Measurements from ENCODE around the gene ERVK3-1.

The ERVK3-1 gene

DNA sequence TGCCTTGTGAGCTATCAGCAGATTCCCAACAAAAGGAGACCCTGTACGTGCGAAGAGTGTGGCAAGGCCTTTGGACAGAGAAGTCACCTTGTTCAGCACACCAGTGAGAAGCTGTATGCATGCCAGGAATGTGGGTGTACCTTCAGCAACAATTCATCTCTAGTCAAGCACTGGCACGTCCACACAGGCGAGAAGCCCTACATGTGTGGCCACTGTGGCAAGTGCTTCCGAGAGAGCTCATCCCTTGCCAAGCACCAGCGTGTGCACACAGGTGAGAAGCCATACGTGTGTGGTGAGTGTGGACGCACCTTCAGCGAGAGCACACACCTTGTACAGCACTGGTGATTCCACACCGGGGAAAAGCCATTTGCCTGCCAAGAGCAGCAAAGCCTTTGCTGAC is 14.1 kb downstream of the ERVK3-1 start:
- Mint-ChIP-seq H3K4me3 (no peak overlapping the region), H3K9me3 (no peaks in the 10 kb centered on the region), H3K4me1 (no peaks in the 10 kb centered on the region), H3K27ac (no peak overlapping the region), H3K27me3 (ENCODE audit: low read depth, poor library complexity) (no peaks in the 10 kb centered on the region), H3K36me3 (ENCODE audit: low read depth) (peaks cover 40% of the 10 kb centered on the region)
- DNase-seq, result no peak
- TF ChIP-seq CTCF (IDR thresholded peaks at IDR 0.05), result no peak

DNA sequence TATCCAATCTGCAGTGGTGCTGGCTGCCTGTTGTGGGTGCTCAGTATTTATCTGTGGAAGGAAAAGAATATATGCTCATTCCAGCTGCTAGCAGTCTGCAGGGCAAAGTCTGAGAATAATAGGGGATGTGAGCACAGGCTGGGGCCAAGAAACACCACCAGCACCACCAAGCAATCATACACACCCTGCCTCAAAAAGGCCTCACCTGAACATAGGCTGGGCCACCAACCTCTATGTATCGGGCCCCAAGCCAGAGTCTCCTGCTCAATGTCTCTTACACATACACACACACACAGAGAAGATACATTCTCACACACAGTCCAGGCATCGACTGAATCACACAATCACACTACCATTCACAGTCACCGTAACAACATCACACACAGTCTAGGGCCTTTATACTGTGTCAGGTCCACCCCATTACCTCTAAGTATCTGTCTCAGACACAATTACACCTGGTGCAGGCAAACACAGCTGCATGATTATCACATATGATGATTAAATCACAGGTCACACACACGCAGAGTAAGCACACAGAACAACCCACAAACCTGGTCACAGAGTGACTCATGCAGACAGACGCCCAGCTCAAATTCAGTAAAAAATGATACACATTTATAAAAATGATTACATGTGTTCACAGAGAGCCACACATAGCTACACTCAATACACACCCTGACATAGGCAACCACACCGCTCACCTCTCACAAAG is 20.3 kb downstream of the ERVK3-1 start:
- peaks cover 13% of the 10 kb centered on the region for H3K36me3 Mint-ChIP-seq (ENCODE audit: low read depth)
- H3K9me3 Mint-ChIP-seq, result no peaks in the 10 kb centered on the region
- no peak for DNase-seq
- no peak for TF ChIP-seq CTCF (IDR thresholded peaks at IDR 0.05)
- H3K27me3 Mint-ChIP-seq (ENCODE audit: low read depth, poor library complexity), result no peaks in the 10 kb centered on the region
- no peak overlapping the region for H3K4me3 Mint-ChIP-seq
- H3K4me1 Mint-ChIP-seq, result peaks cover 14% of the 10 kb centered on the region
- H3K27ac Mint-ChIP-seq, result no peak overlapping the region

DNA sequence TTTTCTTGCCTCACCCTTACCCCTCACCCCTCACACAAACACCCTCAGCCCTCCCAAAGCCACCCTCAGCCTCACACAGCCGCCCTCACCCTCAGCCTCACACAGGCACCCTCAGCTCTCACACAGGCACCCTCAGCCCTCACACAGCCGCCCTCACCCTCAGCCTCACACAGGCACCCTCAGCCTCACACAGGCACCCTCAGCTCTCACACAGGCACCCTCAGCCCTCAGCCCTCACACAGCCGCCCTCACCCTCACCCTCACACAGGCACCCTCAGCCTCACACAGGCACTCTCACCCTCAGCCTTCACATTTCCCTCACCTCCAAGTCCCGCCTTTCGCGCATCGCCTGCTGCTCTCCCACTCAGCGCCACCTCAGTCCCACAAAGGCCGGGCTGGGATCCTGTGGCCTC is 21.3 kb downstream of the ERVK3-1 start:
- Mint-ChIP-seq H3K4me3 (no peak overlapping the region), H3K27me3 (ENCODE audit: low read depth, poor library complexity) (peaks cover 3% of the 10 kb centered on the region), H3K36me3 (ENCODE audit: low read depth) (peaks cover 13% of the 10 kb centered on the region), H3K9me3 (no peaks in the 10 kb centered on the region), H3K27ac (no peak overlapping the region), H3K4me1 (peaks cover 18% of the 10 kb centered on the region)
- no peak for DNase-seq
- TF ChIP-seq CTCF (IDR thresholded peaks at IDR 0.05), result no peak

DNA sequence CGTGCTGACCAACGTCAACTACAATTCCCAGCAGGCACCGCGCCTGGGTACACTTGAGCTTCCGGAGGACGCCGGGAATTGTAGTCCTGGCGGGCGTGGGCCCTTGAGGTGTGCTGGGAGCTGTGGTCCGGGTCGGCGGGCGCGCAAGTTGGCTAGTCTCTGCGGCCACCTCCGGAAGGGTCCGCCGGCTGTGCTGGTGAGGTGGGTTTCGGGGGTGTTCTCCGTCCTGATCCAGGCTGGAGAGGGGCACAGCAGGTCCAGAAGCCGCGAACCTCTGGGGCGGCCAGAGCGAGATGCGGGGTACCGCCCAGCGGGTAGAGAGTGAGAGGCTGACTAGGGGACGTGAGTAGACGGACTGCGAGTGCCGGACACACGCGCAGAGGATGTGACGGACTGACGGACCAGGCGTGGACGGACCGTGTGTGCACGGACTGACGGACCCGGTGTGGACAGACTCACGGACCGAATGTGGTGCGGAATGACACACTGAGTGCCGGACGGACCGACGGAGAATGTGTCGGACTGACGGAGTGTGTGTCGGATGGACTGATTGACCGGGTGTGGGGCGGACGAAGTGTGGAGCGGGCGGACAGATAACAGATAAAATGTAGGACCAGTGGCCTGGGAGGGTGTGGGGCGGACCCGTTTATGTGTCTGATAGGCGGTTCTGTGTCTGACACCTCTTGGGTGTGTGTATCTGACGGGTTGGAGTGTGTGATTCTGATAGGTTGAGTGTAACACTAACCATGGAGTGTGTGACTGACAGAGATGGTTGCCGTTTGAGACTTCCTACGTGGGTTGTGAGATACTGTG is 21.9 kb downstream of the ERVK3-1 start, which contains the start of gene ZSCAN22:
Gene ZSCAN22, plus strand, starts transcription at position 81 of the 813 bp plus-strand sequence. CDS start 7,809 bp downstream, outside the sequence.
- DNase-seq, result peak; percentile 96
- TF ChIP-seq CTCF (IDR thresholded peaks at IDR 0.05), result no peak
- Mint-ChIP-seq H3K4me3 (no peak within 1 kb of the TSS), H3K27me3 (ENCODE audit: low read depth, poor library complexity) (peaks cover 3% of the 10 kb centered on the region), H3K36me3 (ENCODE audit: low read depth) (peaks cover 13% of the 10 kb centered on the region), H3K4me1 (peaks cover 18% of the 10 kb centered on the region), H3K27ac (no peak within 1 kb of the TSS), H3K9me3 (no peaks in the 10 kb centered on the region)

DNA sequence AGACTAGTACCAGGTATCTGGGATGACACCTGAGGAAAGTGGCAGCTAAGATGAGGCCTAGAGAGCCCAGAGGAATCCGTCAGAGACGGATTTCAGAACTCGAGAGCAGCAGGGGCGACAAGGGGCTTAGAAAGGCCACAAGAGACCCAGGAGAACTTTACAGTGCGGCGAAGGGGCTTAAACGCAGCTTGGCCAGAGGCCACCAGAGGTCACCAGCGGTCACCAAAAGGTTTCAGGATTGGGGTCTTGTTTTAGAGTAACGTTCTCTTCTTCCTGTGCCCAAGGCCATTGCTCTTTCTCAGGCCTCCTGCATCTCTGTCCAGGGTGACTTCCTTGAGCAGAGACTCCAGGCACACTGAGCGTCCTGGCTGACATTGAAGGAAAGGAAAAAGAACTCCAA is 23.8 kb downstream of the ERVK3-1 start:
- Mint-ChIP-seq H3K4me3 (peak overlapping the region; percentile 67), H3K9me3 (no peaks in the 10 kb centered on the region), H3K36me3 (ENCODE audit: low read depth) (peaks cover 2% of the 10 kb centered on the region), H3K4me1 (peaks cover 18% of the 10 kb centered on the region), H3K27me3 (ENCODE audit: low read depth, poor library complexity) (peaks cover 3% of the 10 kb centered on the region), H3K27ac (no peak overlapping the region)
- peak; percentile 70 for DNase-seq
- TF ChIP-seq CTCF (IDR thresholded peaks at IDR 0.05), result peak; percentile 52

Measured in nephron progenitor cell (in vitro differentiated cells).